Cardiac fibroblast (primary cell): ENCODE measurements around the gene MMP14.
"Not testable (repeated sequence)": the region's sequence is repeated elsewhere in the genome, so short reads cannot be mapped to it uniquely, and the experiment has no call there.

Experiments
- DNase-seq, 2 donors: peaks; one replicate each; pipeline versions ENCODE4 v3.0.0 to v3.0.0-alpha.2; 2010; ENCODE audit warnings: low read depth in 2 of 2
- H3K4me3 ChIP-seq, 2 donors: replicated peaks in 1 of 2; 1 replicate in 1 of 2; 2 replicates in 1 of 2; pipeline ENCODE4 v1.5.1; 2011; ENCODE audit warnings: low read depth in 2 of 2, low read length in 2 of 2, mild to moderate bottlenecking in 2 of 2, moderate library complexity in 1 of 2
- TF ChIP-seq, protein P1 (sequence below): IDR thresholded peaks from one replicate; pipeline ENCODE4 v1.5.1; 2011; ENCODE audit warnings: low read depth, mild to moderate bottlenecking, low read length, inconsistent platforms

MMP14 gene

GRCh38 chr14:22852940-22853767 lies 16.8 kb downstream of the MMP14 start:
- TF ChIP-seq, protein P1, sequence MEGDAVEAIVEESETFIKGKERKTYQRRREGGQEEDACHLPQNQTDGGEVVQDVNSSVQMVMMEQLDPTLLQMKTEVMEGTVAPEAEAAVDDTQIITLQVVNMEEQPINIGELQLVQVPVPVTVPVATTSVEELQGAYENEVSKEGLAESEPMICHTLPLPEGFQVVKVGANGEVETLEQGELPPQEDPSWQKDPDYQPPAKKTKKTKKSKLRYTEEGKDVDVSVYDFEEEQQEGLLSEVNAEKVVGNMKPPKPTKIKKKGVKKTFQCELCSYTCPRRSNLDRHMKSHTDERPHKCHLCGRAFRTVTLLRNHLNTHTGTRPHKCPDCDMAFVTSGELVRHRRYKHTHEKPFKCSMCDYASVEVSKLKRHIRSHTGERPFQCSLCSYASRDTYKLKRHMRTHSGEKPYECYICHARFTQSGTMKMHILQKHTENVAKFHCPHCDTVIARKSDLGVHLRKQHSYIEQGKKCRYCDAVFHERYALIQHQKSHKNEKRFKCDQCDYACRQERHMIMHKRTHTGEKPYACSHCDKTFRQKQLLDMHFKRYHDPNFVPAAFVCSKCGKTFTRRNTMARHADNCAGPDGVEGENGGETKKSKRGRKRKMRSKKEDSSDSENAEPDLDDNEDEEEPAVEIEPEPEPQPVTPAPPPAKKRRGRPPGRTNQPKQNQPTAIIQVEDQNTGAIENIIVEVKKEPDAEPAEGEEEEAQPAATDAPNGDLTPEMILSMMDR = peak; percentile 87
- peak overlapping the region; percentile 32 to 48 for H3K4me3 ChIP-seq
- DNase-seq = peak; percentile 92 to 93

DNA sequence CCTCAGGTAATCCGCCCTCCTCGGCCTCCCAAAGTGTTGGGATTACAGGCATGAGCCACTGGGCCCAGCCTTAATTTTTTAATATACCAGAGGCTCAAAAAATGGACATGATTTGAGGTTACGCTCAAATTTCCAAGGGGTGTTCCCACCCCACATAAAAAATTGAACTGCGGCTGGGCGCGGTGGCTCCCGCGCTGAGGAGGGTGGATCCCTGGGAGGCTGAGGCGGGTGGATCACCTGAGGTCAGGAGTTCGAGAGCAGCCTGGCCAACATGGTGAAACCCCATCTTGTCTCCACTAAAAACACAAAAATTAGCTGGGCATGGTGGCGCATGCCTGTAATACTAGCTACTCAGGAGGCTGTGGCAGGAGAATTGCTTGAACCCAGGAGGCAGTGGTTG lies 17.9 kb downstream of the MMP14 start:
- not testable (repeated sequence) for DNase-seq, H3K4me3 ChIP-seq

DNA sequence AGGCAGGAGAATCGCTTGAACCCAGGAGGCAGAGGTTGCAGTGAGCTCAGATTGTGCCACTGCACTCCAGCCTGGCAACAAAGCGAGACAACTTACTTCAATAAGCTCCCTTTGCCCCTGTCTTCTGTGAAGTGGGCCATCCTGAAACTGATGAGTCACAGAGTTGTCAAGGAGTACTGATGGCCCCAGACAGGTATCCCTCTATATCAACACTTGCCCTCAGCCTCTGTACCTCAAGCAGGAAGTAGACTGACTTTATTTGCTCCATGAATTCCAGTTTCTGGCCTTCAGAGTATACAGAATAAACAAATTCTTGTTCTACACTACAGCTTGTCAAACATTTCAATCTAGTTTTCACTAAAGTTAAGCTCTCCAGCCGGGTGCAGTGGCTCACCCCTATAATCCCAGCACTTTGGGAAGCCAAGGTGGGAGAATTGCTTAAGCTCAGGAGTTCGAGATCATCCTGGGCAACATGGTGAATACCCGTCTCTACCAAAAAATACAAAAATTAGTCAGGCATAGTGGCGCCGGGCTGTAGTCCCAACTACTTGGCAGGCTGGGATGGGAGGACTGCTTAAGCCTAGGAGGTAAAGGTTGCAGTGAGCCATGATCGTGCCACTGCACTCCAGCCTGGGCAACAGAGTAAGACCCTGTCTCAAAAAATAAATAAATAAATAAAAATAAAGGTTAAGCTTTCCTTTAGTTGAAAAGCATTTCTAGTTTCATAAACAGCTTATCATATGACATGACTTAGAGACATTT lies 18.8 kb downstream of the MMP14 start:
- no peak overlapping the region for H3K4me3 ChIP-seq
- TF ChIP-seq, protein P1 = no peak

DNA sequence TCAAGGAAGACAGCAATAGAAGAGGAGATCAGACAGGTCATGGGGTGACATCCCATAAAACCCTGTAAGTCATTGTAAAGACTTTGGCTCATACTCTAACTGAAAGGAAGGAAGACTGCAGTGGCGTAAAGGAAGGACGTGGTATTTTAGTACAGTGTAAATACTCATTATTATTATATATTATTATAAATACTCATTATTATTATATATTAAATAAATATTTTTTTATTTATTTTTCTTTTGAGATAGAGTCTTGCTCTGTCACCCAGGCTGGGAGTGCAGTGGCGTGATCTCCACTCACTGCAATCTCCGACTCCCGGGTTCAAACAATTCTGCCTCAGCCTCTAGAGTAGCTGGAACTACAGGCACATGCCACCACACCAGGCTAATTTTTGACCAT lies 20.0 kb downstream of the MMP14 start:
- no peak for DNase-seq
- TF ChIP-seq, protein P1 = no peak

More for the DNA sequence above, 18.8 kb downstream of the MMP14 start:
- DNase-seq = no peak

GRCh38 chr14:22860377-22860776 lies 24.0 kb downstream of the MMP14 start:
- H3K4me3 ChIP-seq, DNase-seq: not testable (repeated sequence)

More for the DNA sequence above, 20.0 kb downstream of the MMP14 start:
- H3K4me3 ChIP-seq = no peak overlapping the region

DNA sequence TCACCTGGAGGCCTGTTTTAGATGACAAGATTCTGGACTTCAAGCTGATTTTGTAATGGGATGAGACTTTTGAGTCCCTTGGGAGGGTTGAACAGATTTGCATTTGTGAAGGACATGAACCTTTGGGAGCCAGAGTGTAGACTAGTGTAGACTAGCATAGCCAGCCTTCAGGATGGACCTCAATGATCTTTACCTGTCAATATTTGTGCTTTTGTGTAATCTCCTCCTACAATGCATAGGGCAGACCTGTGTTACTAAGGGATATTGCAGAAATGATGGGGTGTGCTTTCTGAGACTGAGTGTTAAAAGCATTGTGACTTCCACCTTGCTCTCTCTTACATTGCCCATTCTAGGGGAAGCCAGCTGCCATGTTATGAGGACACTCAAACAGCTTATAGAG lies 25.3 kb downstream of the MMP14 start:
- no peak overlapping the region for H3K4me3 ChIP-seq
- TF ChIP-seq, protein P1 = no peak
- DNase-seq = no peak

- TF ChIP-seq, protein P1 = no peak
- H3K4me3 ChIP-seq = no peak overlapping the region
- DNase-seq = no peak
Measured at GRCh38 chr14:22864979-22865378, 28.6 kb downstream of the MMP14 start.
